ENCODE measurements around the gene COBLL1.

GRCh38 chr2:164721430-164721829 is 120.2 kb downstream of the COBLL1 start:
- no peak for TF ChIP-seq EZH2 (IDR thresholded peaks at IDR 0.05; ENCODE audit: borderline replicate concordance)
- TF ChIP-seq, protein P1, sequence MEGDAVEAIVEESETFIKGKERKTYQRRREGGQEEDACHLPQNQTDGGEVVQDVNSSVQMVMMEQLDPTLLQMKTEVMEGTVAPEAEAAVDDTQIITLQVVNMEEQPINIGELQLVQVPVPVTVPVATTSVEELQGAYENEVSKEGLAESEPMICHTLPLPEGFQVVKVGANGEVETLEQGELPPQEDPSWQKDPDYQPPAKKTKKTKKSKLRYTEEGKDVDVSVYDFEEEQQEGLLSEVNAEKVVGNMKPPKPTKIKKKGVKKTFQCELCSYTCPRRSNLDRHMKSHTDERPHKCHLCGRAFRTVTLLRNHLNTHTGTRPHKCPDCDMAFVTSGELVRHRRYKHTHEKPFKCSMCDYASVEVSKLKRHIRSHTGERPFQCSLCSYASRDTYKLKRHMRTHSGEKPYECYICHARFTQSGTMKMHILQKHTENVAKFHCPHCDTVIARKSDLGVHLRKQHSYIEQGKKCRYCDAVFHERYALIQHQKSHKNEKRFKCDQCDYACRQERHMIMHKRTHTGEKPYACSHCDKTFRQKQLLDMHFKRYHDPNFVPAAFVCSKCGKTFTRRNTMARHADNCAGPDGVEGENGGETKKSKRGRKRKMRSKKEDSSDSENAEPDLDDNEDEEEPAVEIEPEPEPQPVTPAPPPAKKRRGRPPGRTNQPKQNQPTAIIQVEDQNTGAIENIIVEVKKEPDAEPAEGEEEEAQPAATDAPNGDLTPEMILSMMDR (IDR thresholded peaks at IDR 0.05; ENCODE audit: poor library complexity): no peak

Measured in hepatocyte (in vitro differentiated cells).